Esophagus muscularis mucosa (tissue), 4 donors: Measurements from ENCODE around the gene CNPY4. TPM values are rescaled to one million over a fixed set of nuclear protein-coding genes. Genes with fewer than 3 reads are reported as not detected.

Experiments
- DNase-seq: peaks from one replicate; pipeline ENCODE4 v3.0.0-alpha.2; 2017; ENCODE audit errors: extremely low spot score
- H3K27ac ChIP-seq, 4 donors: fragments of 200-600 bp; sonication (generic); replicated peaks in 1 of 4; 1 replicate in 3 of 4; 2 replicates in 1 of 4; pipeline ENCODE4 v1.5.1; 2016 to 2019; ENCODE audit warnings: mild to moderate bottlenecking in 1 of 4
- H3K27me3 ChIP-seq, 4 donors: fragments of 200-600 bp; sonication (generic); one replicate each; pipeline versions ENCODE4 v1.5.1 to v1.6.0; 2016 to 2019
- H3K36me3 ChIP-seq, 4 donors: fragments of 200-600 bp; sonication (generic); one replicate each; pipeline ENCODE4 v1.5.1; 2016 to 2019
- H3K4me1 ChIP-seq, 4 donors: fragments of 200-600 bp; sonication (generic); one replicate each; pipeline ENCODE4 v1.5.1; 2016 to 2019
- H3K4me3 ChIP-seq, 4 donors: fragments of 200-600 bp; sonication (generic); 1 replicate in 2 of 4; 2 replicates in 2 of 4; pipeline ENCODE4 v1.5.1; 2016 to 2019; ENCODE audit warnings: mild to moderate bottlenecking in 4 of 4, moderate library complexity in 1 of 4
- H3K9me3 ChIP-seq, 4 donors: fragments of 200-600 bp; sonication (generic); 1 replicate in 3 of 4; 2 replicates in 1 of 4; pipeline ENCODE4 v1.5.1; 2016 to 2019
- EP300 ChIP-seq: sonication (generic); formaldehyde crosslinking; IDR thresholded peaks from one replicate; pipeline ENCODE4 v1.6.1; 2017; ENCODE audit warnings: antibody characterized with exemption
- POLR2A ChIP-seq: fragments of 450-650 bp; IDR thresholded peaks from one replicate; pipeline ENCODE4 v1.6.1; 2017; ENCODE audit warnings: antibody characterized with exemption, moderate library complexity, mild to moderate bottlenecking, low read depth
- POLR2AphosphoS5 ChIP-seq, 2 donors: sonication (generic); formaldehyde crosslinking; IDR thresholded peaks; one replicate each; pipeline ENCODE4 v1.6.1; 2017; ENCODE audit warnings: antibody characterized with exemption in 2 of 2
- WGBS: methylation state at CpG from one replicate; pipeline ENCODE4 v1.1.5; 2018; 5-methylcytosine and 5-hydroxymethylcytosine counted together
- intact Hi-C: fragments of 100-400 bp; cut with DNase I; formaldehyde crosslinking; loops from one replicate; pipeline ENCODE4 v1.15.1; 2023
- total RNA-seq, 4 donors: library from RNA; depleted of rRNA; stranded (reverse); fragments of >200 nt; gene quantifications; one replicate each; pipeline versions ENCODE4 v1.1.0 to v1.2.1, GENCODE V29; 2016
- TF ChIP-seq, protein P1 (sequence below), 3 experiments: fragments of 200-600 bp in 2 of 3; fragments of 450-650 bp in 1 of 3; sonication (generic) in 2 of 3; IDR thresholded peaks; one replicate each; pipeline ENCODE4 v1.5.1; 2017 to 2019; ENCODE audit warnings: antibody characterized with exemption in 3 of 3, mild to moderate bottlenecking in 2 of 3, moderate library complexity in 1 of 3

Gene CNPY4
- total RNA-seq, 4 donors from 2014 or later = 8.3 to 16.2 (median 13.3) TPM

DNA sequence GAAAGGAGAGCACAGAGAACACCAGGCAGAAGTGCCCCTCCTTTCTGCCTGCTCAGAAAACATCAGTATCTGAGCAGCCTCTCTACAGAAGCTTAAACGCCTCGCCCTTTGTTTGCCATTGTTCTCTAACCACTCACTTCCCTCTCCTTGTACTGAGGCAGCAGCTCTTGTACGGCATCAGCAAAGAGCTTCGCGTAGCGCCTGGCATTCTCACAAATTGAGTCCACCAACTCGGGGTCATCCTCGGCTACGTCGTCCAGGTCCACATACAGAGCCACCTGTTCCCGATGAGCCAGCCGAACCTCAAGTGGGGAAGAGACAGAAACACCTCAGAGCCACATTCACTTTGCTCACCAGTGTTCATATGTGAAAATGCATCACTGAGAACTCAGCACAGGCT, 20.0 kb upstream of the CNPY4 start:
- TF ChIP-seq, protein P1, sequence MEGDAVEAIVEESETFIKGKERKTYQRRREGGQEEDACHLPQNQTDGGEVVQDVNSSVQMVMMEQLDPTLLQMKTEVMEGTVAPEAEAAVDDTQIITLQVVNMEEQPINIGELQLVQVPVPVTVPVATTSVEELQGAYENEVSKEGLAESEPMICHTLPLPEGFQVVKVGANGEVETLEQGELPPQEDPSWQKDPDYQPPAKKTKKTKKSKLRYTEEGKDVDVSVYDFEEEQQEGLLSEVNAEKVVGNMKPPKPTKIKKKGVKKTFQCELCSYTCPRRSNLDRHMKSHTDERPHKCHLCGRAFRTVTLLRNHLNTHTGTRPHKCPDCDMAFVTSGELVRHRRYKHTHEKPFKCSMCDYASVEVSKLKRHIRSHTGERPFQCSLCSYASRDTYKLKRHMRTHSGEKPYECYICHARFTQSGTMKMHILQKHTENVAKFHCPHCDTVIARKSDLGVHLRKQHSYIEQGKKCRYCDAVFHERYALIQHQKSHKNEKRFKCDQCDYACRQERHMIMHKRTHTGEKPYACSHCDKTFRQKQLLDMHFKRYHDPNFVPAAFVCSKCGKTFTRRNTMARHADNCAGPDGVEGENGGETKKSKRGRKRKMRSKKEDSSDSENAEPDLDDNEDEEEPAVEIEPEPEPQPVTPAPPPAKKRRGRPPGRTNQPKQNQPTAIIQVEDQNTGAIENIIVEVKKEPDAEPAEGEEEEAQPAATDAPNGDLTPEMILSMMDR (IDR thresholded peaks at IDR 0.05) = no peak
- TF ChIP-seq POLR2A = no peak
- no peak for TF ChIP-seq EP300
- TF ChIP-seq POLR2AphosphoS5 (IDR thresholded peaks at IDR 0.05) = no peak
- DNase-seq = no peak
- Histone ChIP-seq H3K9me3 (no peaks in the 10 kb centered on the region), H3K27ac (peak overlapping the region in 3 of 4 donors; percentile 93 to 98 (median 94)), H3K4me1 (peaks cover 19 to 39% (median 28%) of the 10 kb centered on the region in 4 donors), H3K36me3 (peaks cover 52 to 69% (median 67%) of the 10 kb centered on the region in 4 donors), H3K27me3 (no peaks in the 10 kb centered on the region), H3K4me3 (peak overlapping the region; percentile 69 to 86 (median 82))
- intact Hi-C loops = no loop called here
- WGBS = 75% methylated on average over 12 of the region's 12 CpGs

DNA sequence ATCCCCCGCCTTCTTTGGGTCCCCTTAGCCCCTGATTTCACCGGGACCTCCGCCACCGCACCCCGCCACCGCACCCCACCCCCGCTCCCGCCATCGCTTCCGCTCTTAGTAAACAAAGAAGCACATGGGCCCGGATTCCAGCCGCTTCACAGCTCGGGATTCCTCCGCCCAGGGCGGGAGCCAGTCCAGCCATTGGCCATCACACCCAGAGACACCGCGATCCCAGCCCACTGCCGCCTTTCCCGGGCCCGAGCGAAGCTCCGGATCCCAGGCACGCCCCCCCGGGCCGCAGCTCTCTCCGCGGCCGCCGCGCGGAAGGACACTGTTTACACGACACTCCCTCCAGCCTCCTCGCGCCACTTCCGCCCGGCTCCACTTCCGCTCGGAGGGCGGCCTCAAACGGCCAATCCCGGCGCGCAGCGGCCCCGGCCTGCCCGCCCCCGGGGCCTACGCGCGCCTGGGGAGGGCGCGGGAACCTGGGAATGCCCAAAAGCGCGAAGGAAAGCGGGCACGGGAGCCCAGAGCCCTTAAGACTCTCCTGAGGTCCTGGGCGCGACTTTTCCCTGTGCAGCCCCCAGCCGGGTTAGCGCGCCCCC, 18.9 kb upstream of the CNPY4 start:
- DNase-seq = peak; percentile 97
- Histone ChIP-seq H3K36me3 (peaks cover 55 to 69% (median 67%) of the 10 kb centered on the region in 4 donors), H3K9me3 (no peaks in the 10 kb centered on the region), H3K4me1 (peaks cover 19 to 39% (median 28%) of the 10 kb centered on the region in 4 donors), H3K27ac (peak overlapping the region; percentile 93 to 98 (median 96)), H3K27me3 (no peaks in the 10 kb centered on the region), H3K4me3 (peak overlapping the region; percentile 69 to 86 (median 82))
- under 1% methylated on average over 23 of the region's 61 CpGs for WGBS
- intact Hi-C loops = loop anchor here (2.0 kb wide), 1 partner anchor 26 kb away; the partner anchor contains the start of gene MBLAC1
- TF ChIP-seq POLR2AphosphoS5 (IDR thresholded peaks at IDR 0.05) = peak; percentile 84 to 87
- TF ChIP-seq, protein P1 (IDR thresholded peaks at IDR 0.05) = peak in 1 of 3 experiments; percentile 7
- no peak for TF ChIP-seq EP300

DNA sequence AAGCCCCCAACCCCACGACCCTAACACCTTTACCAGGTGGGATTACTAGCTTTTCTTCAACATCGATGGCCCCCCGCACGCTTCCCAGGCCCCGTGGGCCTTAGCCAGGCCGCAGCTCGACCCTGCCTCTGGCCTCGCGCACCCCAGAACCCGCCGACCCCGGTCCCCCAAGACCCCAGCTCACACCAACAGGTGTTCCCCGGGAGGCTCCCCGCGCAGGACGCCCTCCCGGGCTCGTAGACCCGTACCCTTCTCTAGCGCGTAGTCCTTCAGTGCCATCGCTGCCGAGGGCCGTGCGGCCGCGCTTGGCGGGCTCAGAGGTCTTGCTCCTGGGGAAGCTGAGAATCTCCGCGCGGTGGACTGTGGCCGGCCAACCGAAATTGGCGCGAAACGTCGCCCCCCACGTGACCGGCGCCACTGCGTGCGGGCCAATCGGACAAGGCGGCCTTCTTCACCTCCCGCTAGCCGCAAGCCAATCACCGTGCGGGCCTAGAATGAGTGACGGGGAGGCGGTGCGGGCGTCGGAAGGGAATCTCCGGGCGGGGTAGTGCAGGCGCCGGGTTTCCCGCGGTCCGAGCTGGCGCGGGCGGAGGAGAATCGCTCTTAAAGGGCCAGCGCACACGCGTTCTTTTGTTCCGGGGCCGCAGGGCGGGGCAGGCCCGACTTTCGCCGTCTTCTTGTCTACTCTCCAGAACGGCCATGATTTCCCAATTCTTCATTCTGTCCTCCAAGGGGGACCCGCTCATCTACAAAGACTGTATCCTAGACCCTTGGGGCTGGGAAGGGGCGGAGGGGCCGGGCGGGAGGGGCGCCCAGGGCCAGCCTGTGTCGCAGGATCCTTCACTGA, 18.2 kb upstream of the CNPY4 start, which contains the start of the genes AP4M1 and MCM7:
AP4M1 (plus strand) TSS at position 628 of the 847 bp plus-strand sequence; CDS start at position 700, 72 bp downstream.
MCM7 (minus strand) TSS at position 382 of the 847 bp plus-strand sequence; CDS start at position 279, 103 bp downstream.
- WGBS = under 1% methylated on average over 31 of the region's 80 CpGs
- peaks cover 55 to 69% (median 67%) of the 10 kb centered on the region in 4 donors for H3K36me3 ChIP-seq
- H3K4me3 ChIP-seq = peak within 1 kb of the TSS; percentile 69 to 86 (median 82)
- intact Hi-C loops = loop anchor here (2.0 kb wide), 1 partner anchor 26 kb away; the partner anchor contains the start of gene MBLAC1
- DNase-seq = peak; percentile 100
- no peaks in the 10 kb centered on the region for H3K9me3 ChIP-seq
- H3K4me1 ChIP-seq = peaks cover 19 to 39% (median 28%) of the 10 kb centered on the region in 4 donors
- no peak for TF ChIP-seq POLR2A
- TF ChIP-seq POLR2AphosphoS5 (IDR thresholded peaks at IDR 0.05) = peak; percentile 74 to 90
- no peak for TF ChIP-seq EP300
- TF ChIP-seq, protein P1 (IDR thresholded peaks at IDR 0.05) = no peak
- peak within 1 kb of the TSS; percentile 93 to 98 (median 96) for H3K27ac ChIP-seq
- no peaks in the 10 kb centered on the region for H3K27me3 ChIP-seq

DNA sequence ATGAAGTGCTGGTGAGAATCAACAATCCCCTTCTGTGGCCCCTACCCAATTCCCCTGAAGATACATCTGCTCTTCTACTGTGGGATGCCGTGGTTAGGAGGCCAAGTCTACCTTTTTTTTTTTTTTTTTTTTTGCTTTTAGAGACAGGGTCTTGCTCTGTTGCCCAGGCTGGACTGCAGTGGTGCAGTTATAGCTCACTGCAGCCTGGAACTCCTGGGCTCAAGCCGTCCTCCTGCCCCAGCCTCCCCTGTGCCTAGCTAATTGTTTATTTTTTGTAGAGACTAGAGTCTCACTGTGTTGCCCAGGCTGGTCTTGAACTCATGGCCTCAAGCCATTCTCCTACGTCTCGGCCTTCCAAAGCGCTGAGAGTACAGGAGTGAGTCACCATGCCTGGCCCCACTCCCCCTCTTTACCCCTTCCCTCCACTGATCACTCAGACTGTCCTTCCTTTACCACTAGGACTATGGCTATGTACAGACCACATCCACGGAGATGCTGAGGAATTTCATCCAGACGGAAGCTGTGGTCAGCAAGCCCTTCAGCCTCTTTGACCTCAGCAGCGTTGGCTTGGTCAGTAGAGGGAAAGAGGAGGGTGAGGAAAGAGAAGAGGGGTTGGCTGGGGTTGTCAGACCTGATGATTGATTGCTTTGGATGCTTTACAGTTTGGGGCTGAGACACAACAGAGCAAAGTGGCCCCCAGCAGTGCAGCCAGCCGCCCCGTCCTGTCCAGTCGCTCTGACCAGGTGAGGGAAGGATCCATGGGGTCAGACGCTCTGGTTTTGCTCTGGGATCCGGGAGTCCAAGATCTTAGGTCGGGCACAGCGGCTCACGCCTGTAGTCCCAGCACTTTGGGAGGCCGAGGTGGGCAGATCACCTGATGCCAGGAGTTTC, 16.2 kb upstream of the CNPY4 start:
- Histone ChIP-seq H3K4me1 (peaks cover 19 to 38% (median 28%) of the 10 kb centered on the region in 4 donors), H3K4me3 (no peak overlapping the region), H3K36me3 (peaks cover 51 to 69% (median 67%) of the 10 kb centered on the region in 4 donors), H3K27me3 (no peaks in the 10 kb centered on the region), H3K27ac (peak overlapping the region; percentile 93 to 98 (median 96)), H3K9me3 (no peaks in the 10 kb centered on the region)
- DNase-seq = no peak
- TF ChIP-seq, protein P1 (IDR thresholded peaks at IDR 0.05) = no peak
- TF ChIP-seq POLR2A (no peak), EP300 (no peak), POLR2AphosphoS5 (IDR thresholded peaks at IDR 0.05) (no peak)
- 81% methylated on average over 17 of the region's 17 CpGs for WGBS
- intact Hi-C loops = loop anchor here (2.0 kb wide), 1 partner anchor 16 kb away; the partner anchor contains the start of genes CNPY4 and TAF6
